Inflammatory macrophage (primary cell): ENCODE results near the gene UBE2K.
"Not testable (repeated sequence)": the region's sequence is repeated elsewhere in the genome, so short reads cannot be mapped to it uniquely, and the experiment has no call there.

Experiments used
- DNase-seq, 2 donors: peaks; one replicate each; pipeline ENCODE4 v3.0.0-alpha.2; 2020 to 2022

The UBE2K gene

GRCh38 chr4:39731908-39732307 lies 34.0 kb downstream of the UBE2K start:
- DNase-seq, result no peak

GRCh38 chr4:39732728-39733127 lies 34.8 kb downstream of the UBE2K start:
- DNase-seq, result no peak

GRCh38 chr4:39739591-39739990 lies 41.7 kb downstream of the UBE2K start:
- not testable (repeated sequence) for DNase-seq

GRCh38 chr4:39741401-39741800 lies 43.5 kb downstream of the UBE2K start:
- peak in 1 of 2 donors; percentile 51 for DNase-seq

GRCh38 chr4:39745920-39746319 lies 48.0 kb downstream of the UBE2K start:
- no peak for DNase-seq

GRCh38 chr4:39750216-39750615 lies 52.3 kb downstream of the UBE2K start:
- DNase-seq, result no peak

GRCh38 chr4:39754309-39754708 lies 56.4 kb downstream of the UBE2K start:
- DNase-seq, result peak in 1 of 2 donors; percentile 12

GRCh38 chr4:39756159-39756558 lies 58.2 kb downstream of the UBE2K start:
- no peak for DNase-seq

- no peak for DNase-seq
Measured at GRCh38 chr4:39758176-39758575, 60.2 kb downstream of the UBE2K start.

GRCh38 chr4:39759569-39759968 lies 61.6 kb downstream of the UBE2K start:
- DNase-seq, result no peak

GRCh38 chr4:39761005-39761667 lies 63.2 kb downstream of the UBE2K start:
- DNase-seq, result no peak

GRCh38 chr4:39763714-39764572 lies 66.0 kb downstream of the UBE2K start:
- DNase-seq, result no peak

GRCh38 chr4:39770005-39770404 lies 72.1 kb downstream of the UBE2K start:
- DNase-seq, result no peak

- no peak for DNase-seq
Measured at GRCh38 chr4:39770471-39770870, 72.5 kb downstream of the UBE2K start.

- no peak for DNase-seq
Measured at GRCh38 chr4:39770969-39771724, 73.2 kb downstream of the UBE2K start.

- DNase-seq, result not testable (repeated sequence)
Measured at GRCh38 chr4:39781988-39782387, 84.1 kb downstream of the UBE2K start.

- no peak for DNase-seq
Measured at GRCh38 chr4:39785083-39785482, 87.1 kb downstream of the UBE2K start.

GRCh38 chr4:39786838-39787237 lies 88.9 kb downstream of the UBE2K start:
- DNase-seq, result no peak

GRCh38 chr4:39792128-39792527 lies 94.2 kb downstream of the UBE2K start:
- DNase-seq, result no peak

- DNase-seq, result no peak
Measured at GRCh38 chr4:39792529-39792928, 94.6 kb downstream of the UBE2K start.

- DNase-seq, result not testable (repeated sequence)
Measured at GRCh38 chr4:39792976-39793375, 95.0 kb downstream of the UBE2K start.

- DNase-seq, result no peak
Measured at GRCh38 chr4:39802005-39802404, 104.1 kb downstream of the UBE2K start.

- peak in 1 of 2 donors; percentile 6 for DNase-seq
Measured at GRCh38 chr4:39808231-39808749, 110.4 kb downstream of the UBE2K start.
